CD4-positive, alpha-beta T cell (primary cell): ENCODE data around the gene SPRR1A. TPM values are rescaled to one million over a fixed set of nuclear protein-coding genes. Genes with fewer than 3 reads are reported as not detected.

ENCODE experiments used
- ATAC-seq: fragments of 200-7000 bp; cut with Tn5 transposase; one replicate; pipeline ENCODE4 v1.10.0; 2022; ENCODE audit warnings: mild to moderate bottlenecking; ENCODE audit not compliant: poor library complexity
- CTCF ChIA-PET: fragments of 350-600 bp; sonication (Branson Sonifier 250); formaldehyde crosslinking; loops from one replicate; lab custom pipeline; 2021; ENCODE audit warnings: antibody characterized with exemption, inconsistent platforms; lab: Charles Lee
- POLR2A ChIA-PET: fragments of 350-600 bp; sonication (Branson Sonifier 250); formaldehyde crosslinking; loops from one replicate; lab custom pipeline; 2021; ENCODE audit warnings: antibody characterized with exemption, inconsistent platforms; lab: Charles Lee
- DNase-seq, 14 experiments: peaks; one replicate each; pipeline ENCODE4 v3.0.0-alpha.2; 2013 to 2020; ENCODE audit warnings: mixed read lengths in 2 of 14
- H3K27ac ChIP-seq, 2 donors: one replicate each; pipeline versions ENCODE4 v1.5.1 to v1.7.0; 2013; ENCODE audit warnings: low read length in 2 of 2, low read depth in 1 of 2, mild to moderate bottlenecking in 1 of 2
- H3K27me3 ChIP-seq, 2 experiments: 1 replicate in 1 of 2; 2 replicates in 1 of 2; pipeline versions ENCODE4 v1.6.1 to v1.7.0; 2013; ENCODE audit warnings: low read length in 2 of 2, control low read depth in 1 of 2, mild to moderate bottlenecking in 1 of 2, moderate library complexity in 1 of 2; ENCODE audit not compliant: insufficient read depth in 2 of 2, control insufficient read depth in 1 of 2
- H3K36me3 ChIP-seq: one replicate; pipeline ENCODE4 v1.6.1; 2013; ENCODE audit warnings: low read length, control low read depth; ENCODE audit not compliant: insufficient read depth
- H3K4me1 ChIP-seq: one replicate; pipeline ENCODE4 v1.6.1; 2013; ENCODE audit warnings: low read length, control low read depth; ENCODE audit not compliant: insufficient read depth
- H3K4me3 ChIP-seq: one replicate; pipeline ENCODE4 v1.5.1; 2013; ENCODE audit warnings: mild to moderate bottlenecking, low read length, moderate library complexity
- H3K9me3 ChIP-seq, 2 experiments: 1 replicate in 1 of 2; 2 replicates in 1 of 2; pipeline versions ENCODE4 v1.6.1 to v1.7.0; 2013; ENCODE audit warnings: low read length in 2 of 2, mild to moderate bottlenecking in 2 of 2, control low read depth in 1 of 2, moderate library complexity in 1 of 2; ENCODE audit not compliant: control insufficient read depth in 1 of 2, insufficient read depth in 1 of 2
- H3K27ac Mint-ChIP-seq: one replicate; pipeline ENCODE4 v1.8.0; 2020; ENCODE audit warnings: mixed read lengths
- H3K27me3 Mint-ChIP-seq: one replicate; pipeline ENCODE4 v1.8.0; 2021; ENCODE audit warnings: mixed read lengths
- H3K36me3 Mint-ChIP-seq: one replicate; pipeline ENCODE4 v1.8.0; 2021; ENCODE audit warnings: low read depth, mixed read lengths
- H3K4me1 Mint-ChIP-seq: one replicate; pipeline ENCODE4 v1.8.0; 2021; ENCODE audit warnings: low read depth, mixed read lengths
- H3K4me3 Mint-ChIP-seq: one replicate; pipeline ENCODE4 v1.8.0; 2020; ENCODE audit warnings: mild to moderate bottlenecking, mixed read lengths
- H3K9me3 Mint-ChIP-seq: one replicate; pipeline ENCODE4 v1.8.0; 2020; ENCODE audit warnings: mixed read lengths
- CTCF ChIP-seq: fragments of 200-600 bp; IDR thresholded peaks from one replicate; pipeline ENCODE4 v1.8.0; 2022; ENCODE audit warnings: antibody characterized with exemption, mild to moderate bottlenecking
- intact Hi-C, 2 experiments: fragments of 100-400 bp; cut with DNase I in 1 of 2; cut with micrococcal nuclease in 1 of 2; formaldehyde crosslinking; loops; one replicate each; pipeline versions ENCODE4 v1.15.1 to v1.9.0; 2023 to 2025; cut with DNase I, micrococcal nuclease
- total RNA-seq, 174 experiments: library from RNA in 2 of 174; stranded (reverse) in 2 of 174; gene quantifications; one replicate each; pipeline ENCODE4 v1.2.3 and lab custom pipeline; 2021 to 2026

The SPRR1A gene
- total RNA-seq, 2 experiments from 2014 or later: not detected

GRCh38 chr1:152968248-152968647, 15.6 kb upstream of the SPRR1A start:
- Mint-ChIP-seq H3K27ac (no peak overlapping the region), H3K27me3 (peaks cover 46% of the 10 kb centered on the region), H3K9me3 (no peaks in the 10 kb centered on the region), H3K4me3 (no peak overlapping the region), H3K4me1 (no peaks in the 10 kb centered on the region), H3K36me3 (no peaks in the 10 kb centered on the region)
- ChIA-PET POLR2A (no interaction called here), CTCF (no interaction called here)
- H3K4me3 ChIP-seq: no peak overlapping the region
- no peak overlapping the region for H3K27ac ChIP-seq
- DNase-seq: no peak
- no peak for TF ChIP-seq CTCF
- H3K36me3 ChIP-seq: no peaks in the 10 kb centered on the region
- ATAC-seq: no peak
- H3K9me3 ChIP-seq: no peaks in the 10 kb centered on the region
- intact Hi-C loops: no loop called here
- no peaks in the 10 kb centered on the region for H3K4me1 ChIP-seq
- H3K27me3 ChIP-seq: peaks cover 0 to 12% of the 10 kb centered on the region in 2 experiments

GRCh38 chr1:152969036-152969435, 14.8 kb upstream of the SPRR1A start:
- ChIA-PET CTCF (no interaction called here), POLR2A (no interaction called here)
- intact Hi-C loops: no loop called here
- H3K27me3 ChIP-seq: peaks cover under 1 to 12% of the 10 kb centered on the region in 2 experiments
- H3K27me3 Mint-ChIP-seq: peaks cover 52% of the 10 kb centered on the region
- DNase-seq: no peak
- H3K27ac Mint-ChIP-seq: no peak overlapping the region
- H3K27ac ChIP-seq: no peak overlapping the region
- no peaks in the 10 kb centered on the region for H3K4me1 ChIP-seq
- H3K9me3 ChIP-seq: no peaks in the 10 kb centered on the region
- H3K9me3 Mint-ChIP-seq: no peaks in the 10 kb centered on the region
- no peaks in the 10 kb centered on the region for H3K36me3 Mint-ChIP-seq
- no peak for TF ChIP-seq CTCF
- H3K36me3 ChIP-seq: no peaks in the 10 kb centered on the region
- H3K4me1 Mint-ChIP-seq: no peaks in the 10 kb centered on the region
- H3K4me3 ChIP-seq: no peak overlapping the region
- no peak overlapping the region for H3K4me3 Mint-ChIP-seq
- no peak for ATAC-seq

GRCh38 chr1:152970495-152970894, 13.4 kb upstream of the SPRR1A start, which contains the start of gene SPRR4:
Gene SPRR4, plus strand, starts transcription at chr1:152970648. Its CDS starts 1,243 bp downstream, at chr1:152971891.
- H3K27ac Mint-ChIP-seq: no peak within 1 kb of the TSS
- no peak for DNase-seq
- no peaks in the 10 kb centered on the region for H3K36me3 Mint-ChIP-seq
- ATAC-seq: no peak
- CTCF ChIA-PET: no interaction called here
- Histone ChIP-seq H3K9me3 (no peaks in the 10 kb centered on the region), H3K27ac (no peak within 1 kb of the TSS), H3K27me3 (peaks cover 5 to 12% of the 10 kb centered on the region in 2 experiments), H3K36me3 (no peaks in the 10 kb centered on the region), H3K4me3 (no peak within 1 kb of the TSS), H3K4me1 (no peaks in the 10 kb centered on the region)
- H3K27me3 Mint-ChIP-seq: peaks cover 46% of the 10 kb centered on the region
- no peaks in the 10 kb centered on the region for H3K9me3 Mint-ChIP-seq
- H3K4me3 Mint-ChIP-seq: no peak within 1 kb of the TSS
- TF ChIP-seq CTCF: no peak
- intact Hi-C loops: no loop called here
- no peaks in the 10 kb centered on the region for H3K4me1 Mint-ChIP-seq
- POLR2A ChIA-PET: no interaction called here
